Testis (tissue), 3 donors: ENCODE measurements around the gene ZBTB2. TPM values are rescaled to one million over a fixed set of nuclear protein-coding genes. Genes with fewer than 3 reads are reported as not detected.
A peak's percentile ranks its signal among the peaks of the same experiment; 100 is the strongest.

ENCODE experiments used
- DNase-seq: peaks from one replicate; pipeline ENCODE4 v3.0.0-alpha.2; 2019
- H3K27ac ChIP-seq, 2 donors: fragments of 200-600 bp; sonication (generic); one replicate each; pipeline ENCODE4 v1.5.1; 2019
- H3K27me3 ChIP-seq: fragments of 200-600 bp; sonication (generic); one replicate; pipeline ENCODE4 v1.5.1; 2019
- H3K36me3 ChIP-seq: fragments of 200-600 bp; sonication (generic); one replicate; pipeline ENCODE4 v1.5.1; 2017; ENCODE audit warnings: low read depth; ENCODE audit errors: missing control alignments
- H3K4me1 ChIP-seq: fragments of 200-600 bp; sonication (generic); one replicate; pipeline ENCODE4 v1.5.1; 2019
- H3K4me3 ChIP-seq, 2 donors: fragments of 200-600 bp; sonication (generic); one replicate each; pipeline ENCODE4 v1.5.1; 2017 to 2019
- H3K9me3 ChIP-seq: fragments of 200-600 bp; sonication (generic); one replicate; pipeline ENCODE4 v1.5.1; 2017
- POLR2A ChIP-seq: fragments of 450-650 bp; IDR thresholded peaks from one replicate; pipeline ENCODE4 v1.6.1; 2017; ENCODE audit warnings: antibody characterized with exemption, mild to moderate bottlenecking, moderate library complexity
- WGBS, 2 donors: methylation state at CpG; one replicate each; pipeline ENCODE4 v1.1.5; 2018; 5-methylcytosine and 5-hydroxymethylcytosine counted together
- intact Hi-C: fragments of 100-400 bp; cut with DNase I; formaldehyde crosslinking; loops from one replicate; pipeline ENCODE4 v1.15.1; 2023; ENCODE audit warnings: low total_unique reads
- polyA plus RNA-seq: library from polyadenylated mRNA; stranded (reverse); fragments of 350-450 nt; fragmentation: Illumina TruSeq; extraction: RNeasy Lipid Tissue Mini Kit (QIAGEN cat#74804); gene quantifications from one replicate; pipeline ENCODE4 v1.2.3, GENCODE V29; 2014; ENCODE audit warnings: low read depth, low replicate concordance; ENCODE audit not compliant: insufficient read depth
- total RNA-seq, 2 donors: library from RNA; depleted of rRNA; stranded (reverse); fragments of >200 nt; gene quantifications; one replicate each; pipeline ENCODE4 v1.2.3, GENCODE V29; 2016
- TF ChIP-seq, protein P1 (sequence below), 3 experiments: fragments of 450-650 bp in 2 of 3; fragments of 200-600 bp in 1 of 3; sonication (generic) in 1 of 3; IDR thresholded peaks; one replicate each; pipeline ENCODE4 v1.5.1; 2016 to 2019; ENCODE audit warnings: antibody characterized with exemption in 3 of 3, mild to moderate bottlenecking in 2 of 3, moderate library complexity in 1 of 3

Gene ZBTB2
- total and polyA plus RNA-seq, 3 donors from 2014 or later: 13.0 to 14.7 (median 14.7) TPM

GRCh38 chr6:151436802-151437201, 45.4 kb upstream of the ZBTB2 start:
- intact Hi-C loops: no loop called here

DNA sequence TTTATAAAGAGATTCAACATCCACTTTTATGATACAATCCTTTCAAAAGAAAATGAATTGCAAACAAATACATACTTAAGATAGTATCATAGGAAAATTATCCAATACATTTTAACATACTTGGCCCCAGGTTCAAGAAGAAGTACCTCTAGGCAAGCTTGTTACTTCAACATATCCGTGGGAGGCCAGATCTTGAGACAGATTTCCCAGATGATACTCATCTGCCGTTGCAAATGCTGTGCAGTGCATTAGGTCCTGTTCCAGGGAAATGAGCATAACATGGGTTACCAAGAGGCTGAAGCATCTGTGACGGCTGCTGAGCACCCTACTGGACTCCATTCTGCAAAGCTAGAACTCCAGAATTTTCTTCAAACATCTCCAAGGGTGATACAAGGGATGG, 44.9 kb upstream of the ZBTB2 start:
- no peaks in the 10 kb centered on the region for H3K9me3 ChIP-seq
- peak overlapping the region in 1 of 2 donors; percentile 44 for H3K27ac ChIP-seq
- intact Hi-C loops: no loop called here
- H3K36me3 ChIP-seq: no peaks in the 10 kb centered on the region
- H3K4me1 ChIP-seq: peaks cover 12% of the 10 kb centered on the region
- H3K27me3 ChIP-seq: no peaks in the 10 kb centered on the region
- DNase-seq: no peak
- TF ChIP-seq, protein P1, sequence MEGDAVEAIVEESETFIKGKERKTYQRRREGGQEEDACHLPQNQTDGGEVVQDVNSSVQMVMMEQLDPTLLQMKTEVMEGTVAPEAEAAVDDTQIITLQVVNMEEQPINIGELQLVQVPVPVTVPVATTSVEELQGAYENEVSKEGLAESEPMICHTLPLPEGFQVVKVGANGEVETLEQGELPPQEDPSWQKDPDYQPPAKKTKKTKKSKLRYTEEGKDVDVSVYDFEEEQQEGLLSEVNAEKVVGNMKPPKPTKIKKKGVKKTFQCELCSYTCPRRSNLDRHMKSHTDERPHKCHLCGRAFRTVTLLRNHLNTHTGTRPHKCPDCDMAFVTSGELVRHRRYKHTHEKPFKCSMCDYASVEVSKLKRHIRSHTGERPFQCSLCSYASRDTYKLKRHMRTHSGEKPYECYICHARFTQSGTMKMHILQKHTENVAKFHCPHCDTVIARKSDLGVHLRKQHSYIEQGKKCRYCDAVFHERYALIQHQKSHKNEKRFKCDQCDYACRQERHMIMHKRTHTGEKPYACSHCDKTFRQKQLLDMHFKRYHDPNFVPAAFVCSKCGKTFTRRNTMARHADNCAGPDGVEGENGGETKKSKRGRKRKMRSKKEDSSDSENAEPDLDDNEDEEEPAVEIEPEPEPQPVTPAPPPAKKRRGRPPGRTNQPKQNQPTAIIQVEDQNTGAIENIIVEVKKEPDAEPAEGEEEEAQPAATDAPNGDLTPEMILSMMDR (IDR thresholded peaks at IDR 0.05): no peak
- TF ChIP-seq POLR2A: no peak
- no peak overlapping the region for H3K4me3 ChIP-seq
- 70 to 83% methylated on average over 3 of the region's 3 CpGs for WGBS, 2 donors

More at GRCh38 chr6:151436802-151437201, 45.4 kb upstream of the ZBTB2 start:
- no peak overlapping the region for H3K4me3 ChIP-seq
- no peaks in the 10 kb centered on the region for H3K9me3 ChIP-seq
- no peaks in the 10 kb centered on the region for H3K36me3 ChIP-seq
- H3K4me1 ChIP-seq: peaks cover 15% of the 10 kb centered on the region
- DNase-seq: no peak
- H3K27me3 ChIP-seq: no peaks in the 10 kb centered on the region
- TF ChIP-seq POLR2A: no peak
- TF ChIP-seq, protein P1 (IDR thresholded peaks at IDR 0.05): no peak
- peak overlapping the region in 1 of 2 donors; percentile 44 for H3K27ac ChIP-seq

- Histone ChIP-seq H3K4me3 (no peak overlapping the region), H3K27ac (no peak overlapping the region), H3K27me3 (no peaks in the 10 kb centered on the region), H3K4me1 (peaks cover 12% of the 10 kb centered on the region), H3K36me3 (no peaks in the 10 kb centered on the region), H3K9me3 (no peaks in the 10 kb centered on the region)
- WGBS, 2 donors: 42 to 58% methylated on average over 2 of the region's 2 CpGs
- TF ChIP-seq, protein P1 (IDR thresholded peaks at IDR 0.05): no peak
- no peak for TF ChIP-seq POLR2A
- DNase-seq: no peak
- intact Hi-C loops: no loop called here
Measured at GRCh38 chr6:151434369-151434768, 43.0 kb upstream of the ZBTB2 start.

GRCh38 chr6:151432651-151433050, 41.3 kb upstream of the ZBTB2 start:
- H3K27ac ChIP-seq: no peak overlapping the region
- WGBS, 2 donors: 80 to 85% methylated on average over 4 of the region's 4 CpGs
- no peak for DNase-seq
- H3K9me3 ChIP-seq: no peaks in the 10 kb centered on the region
- no peaks in the 10 kb centered on the region for H3K27me3 ChIP-seq
- no peak for TF ChIP-seq POLR2A
- TF ChIP-seq, protein P1 (IDR thresholded peaks at IDR 0.05): no peak
- H3K36me3 ChIP-seq: no peaks in the 10 kb centered on the region
- intact Hi-C loops: no loop called here
- H3K4me3 ChIP-seq: no peak overlapping the region
- peaks cover 11% of the 10 kb centered on the region for H3K4me1 ChIP-seq

- WGBS, 2 donors: 89% methylated on average over 3 of the region's 3 CpGs
- intact Hi-C loops: no loop called here
- TF ChIP-seq POLR2A: no peak
- TF ChIP-seq, protein P1 (IDR thresholded peaks at IDR 0.05): no peak
- Histone ChIP-seq H3K4me3 (no peak overlapping the region), H3K27me3 (no peaks in the 10 kb centered on the region), H3K9me3 (no peaks in the 10 kb centered on the region), H3K36me3 (no peaks in the 10 kb centered on the region), H3K27ac (no peak overlapping the region), H3K4me1 (no peaks in the 10 kb centered on the region)
- DNase-seq: no peak
Measured at GRCh38 chr6:151431337-151431736, 40.0 kb upstream of the ZBTB2 start.
